Measurements from ENCODE around the gene GARS1. TPM values are rescaled to one million over a fixed set of nuclear protein-coding genes. Genes with fewer than 3 reads are reported as not detected.
"Not testable (repeated sequence)": the region's sequence is repeated elsewhere in the genome, so short reads cannot be mapped to it uniquely, and the experiment has no call there.

Gene GARS1
- total RNA-seq, 2 donors from 2014 or later: 178 to 200 TPM

DNA sequence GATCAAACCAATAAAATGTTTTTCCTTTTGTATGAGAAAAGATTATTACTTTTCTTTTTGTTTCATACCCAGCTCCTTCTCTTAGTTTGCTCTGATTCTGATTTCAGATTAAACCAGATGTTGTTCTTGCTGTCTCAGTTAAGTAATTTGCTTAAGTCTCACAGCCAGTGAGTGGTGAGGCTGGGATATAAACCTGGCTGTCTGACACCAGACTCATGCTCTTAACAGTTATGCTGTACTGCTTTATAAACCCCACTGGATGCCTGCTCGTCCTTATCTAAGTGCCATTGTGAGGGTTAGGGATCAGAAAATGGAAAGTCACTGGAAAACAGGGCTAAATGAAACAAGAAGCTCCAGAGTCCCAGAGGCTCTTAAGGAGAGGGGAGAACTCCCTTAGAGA lies 24.3 kb downstream of the GARS1 start:
- H3K9me3 Mint-ChIP-seq: no peaks in the 10 kb centered on the region
- H3K4me1 Mint-ChIP-seq (ENCODE audit: low read depth in 2 of 2): peaks cover 0 to 7% of the 10 kb centered on the region in 2 donors
- H3K27ac Mint-ChIP-seq: no peak overlapping the region
- H3K36me3 Mint-ChIP-seq: peaks cover 38% of the 10 kb centered on the region
- ATAC-seq (no peak), DNase-seq (ENCODE audit: low spot score) (no peak)
- no peaks in the 10 kb centered on the region for H3K27me3 Mint-ChIP-seq
- no peak overlapping the region for H3K4me3 Mint-ChIP-seq

DNA sequence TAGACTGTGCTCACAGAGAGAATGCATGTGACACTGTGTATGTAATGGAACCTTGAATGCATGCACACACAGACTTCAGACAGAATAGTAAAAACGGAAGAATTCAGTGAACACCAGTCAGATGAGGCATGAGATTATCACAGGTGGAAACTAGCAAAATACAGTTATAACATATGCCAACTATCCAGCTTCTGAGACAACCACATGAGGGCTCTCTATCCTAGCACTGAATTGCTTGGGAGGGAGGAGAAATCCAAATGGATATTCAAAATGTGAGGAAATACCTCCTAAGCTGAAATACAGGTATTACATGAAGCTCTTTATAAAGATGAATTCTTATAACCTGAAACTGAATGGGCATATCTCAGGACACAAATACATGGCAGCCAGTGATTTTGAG lies 30.6 kb downstream of the GARS1 start:
- H3K9me3 Mint-ChIP-seq: no peaks in the 10 kb centered on the region
- no peak overlapping the region for H3K4me3 Mint-ChIP-seq
- no peaks in the 10 kb centered on the region for H3K4me1 Mint-ChIP-seq (ENCODE audit: low read depth in 2 of 2)
- peak overlapping the region in 1 of 2 donors; percentile 7 for H3K27ac Mint-ChIP-seq
- H3K36me3 Mint-ChIP-seq: peaks cover 48% of the 10 kb centered on the region
- ATAC-seq (no peak), DNase-seq (ENCODE audit: low spot score) (no peak)
- H3K27me3 Mint-ChIP-seq: no peaks in the 10 kb centered on the region

- no peaks in the 10 kb centered on the region for H3K9me3 Mint-ChIP-seq
- H3K27ac Mint-ChIP-seq: no peak overlapping the region
- H3K36me3 Mint-ChIP-seq: peaks cover 40% of the 10 kb centered on the region
- H3K27me3 Mint-ChIP-seq: no peaks in the 10 kb centered on the region
- H3K4me1 Mint-ChIP-seq (ENCODE audit: low read depth in 2 of 2): no peaks in the 10 kb centered on the region
- H3K4me3 Mint-ChIP-seq: no peak overlapping the region
- DNase-seq (ENCODE audit: low spot score): no peak
- no peak for ATAC-seq
These were observed 32.3 kb downstream of the GARS1 start for GRCh38 chr7:30627026-30627425.

- Mint-ChIP-seq H3K36me3 (peaks cover 50% of the 10 kb centered on the region), H3K4me3 (no peak overlapping the region), H3K27me3 (no peaks in the 10 kb centered on the region), H3K9me3 (no peaks in the 10 kb centered on the region), H3K4me1 (ENCODE audit: low read depth in 2 of 2) (peaks cover 0 to 3% of the 10 kb centered on the region in 2 donors), H3K27ac (no peak overlapping the region)
- no peak for ATAC-seq
- no peak for DNase-seq (ENCODE audit: low spot score)
These were observed 36.3 kb downstream of the GARS1 start for GRCh38 chr7:30630986-30631385.

DNA sequence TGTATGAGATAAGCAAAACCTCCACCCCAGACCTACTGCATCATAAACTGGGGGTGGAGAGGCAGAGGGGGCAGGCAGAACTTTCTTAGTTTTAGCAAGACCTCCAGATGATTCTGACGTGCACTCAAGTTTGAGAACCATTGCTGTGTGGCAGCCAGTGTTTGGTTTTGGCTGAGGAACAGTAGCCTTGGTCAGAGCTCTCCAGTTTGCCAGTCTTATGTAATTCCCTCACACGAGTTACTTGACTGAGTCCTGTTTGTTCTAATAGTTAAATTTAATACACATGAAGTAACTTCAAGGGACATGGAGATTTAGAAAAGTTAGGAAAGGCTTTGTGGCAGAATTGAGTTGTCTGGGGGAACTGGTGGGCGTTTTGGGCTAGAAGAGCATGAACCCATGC lies 38.5 kb downstream of the GARS1 start:
- ATAC-seq: no peak
- Mint-ChIP-seq H3K9me3 (no peaks in the 10 kb centered on the region), H3K27me3 (no peaks in the 10 kb centered on the region), H3K4me3 (no peak overlapping the region), H3K27ac (no peak overlapping the region), H3K4me1 (ENCODE audit: low read depth in 2 of 2) (peaks cover 0 to 3% of the 10 kb centered on the region in 2 donors), H3K36me3 (peaks cover 42% of the 10 kb centered on the region)
- DNase-seq (ENCODE audit: low spot score): no peak

GRCh38 chr7:30634193-30634626 lies 39.5 kb downstream of the GARS1 start:
- H3K9me3 Mint-ChIP-seq: no peaks in the 10 kb centered on the region
- DNase-seq (ENCODE audit: low spot score): no peak
- H3K4me1 Mint-ChIP-seq (ENCODE audit: low read depth in 2 of 2): peaks cover 0 to 3% of the 10 kb centered on the region in 2 donors
- ATAC-seq: no peak
- H3K27me3 Mint-ChIP-seq: no peaks in the 10 kb centered on the region
- no peak overlapping the region for H3K4me3 Mint-ChIP-seq
- peaks cover 35% of the 10 kb centered on the region for H3K36me3 Mint-ChIP-seq
- H3K27ac Mint-ChIP-seq: no peak overlapping the region

- no peak for DNase-seq (ENCODE audit: low spot score)
- no peak overlapping the region for H3K4me3 Mint-ChIP-seq
- H3K36me3 Mint-ChIP-seq: peaks cover 35% of the 10 kb centered on the region
- peaks cover 0 to 3% of the 10 kb centered on the region in 2 donors for H3K4me1 Mint-ChIP-seq (ENCODE audit: low read depth in 2 of 2)
- H3K27ac Mint-ChIP-seq: no peak overlapping the region
- H3K9me3 Mint-ChIP-seq: no peaks in the 10 kb centered on the region
- H3K27me3 Mint-ChIP-seq: no peaks in the 10 kb centered on the region
- ATAC-seq: no peak
These were observed 40.0 kb downstream of the GARS1 start for GRCh38 chr7:30634634-30635201.

- H3K4me3 Mint-ChIP-seq: no peak overlapping the region
- no peaks in the 10 kb centered on the region for H3K27me3 Mint-ChIP-seq
- H3K36me3 Mint-ChIP-seq: peaks cover 35% of the 10 kb centered on the region
- no peak for ATAC-seq
- no peak overlapping the region for H3K27ac Mint-ChIP-seq
- H3K9me3 Mint-ChIP-seq: no peaks in the 10 kb centered on the region
- DNase-seq (ENCODE audit: low spot score): no peak
- H3K4me1 Mint-ChIP-seq (ENCODE audit: low read depth in 2 of 2): peaks cover 0 to 3% of the 10 kb centered on the region in 2 donors
These were observed 41.1 kb downstream of the GARS1 start for GRCh38 chr7:30635798-30636197.

- not testable (repeated sequence) for ATAC-seq; H3K4me3 Mint-ChIP-seq; H3K9me3 Mint-ChIP-seq; DNase-seq (ENCODE audit: low spot score); H3K4me1 Mint-ChIP-seq (ENCODE audit: low read depth in 2 of 2); H3K27me3 Mint-ChIP-seq; H3K36me3 Mint-ChIP-seq; H3K27ac Mint-ChIP-seq
These were observed 47.6 kb downstream of the GARS1 start for GRCh38 chr7:30642322-30642721.

DNA sequence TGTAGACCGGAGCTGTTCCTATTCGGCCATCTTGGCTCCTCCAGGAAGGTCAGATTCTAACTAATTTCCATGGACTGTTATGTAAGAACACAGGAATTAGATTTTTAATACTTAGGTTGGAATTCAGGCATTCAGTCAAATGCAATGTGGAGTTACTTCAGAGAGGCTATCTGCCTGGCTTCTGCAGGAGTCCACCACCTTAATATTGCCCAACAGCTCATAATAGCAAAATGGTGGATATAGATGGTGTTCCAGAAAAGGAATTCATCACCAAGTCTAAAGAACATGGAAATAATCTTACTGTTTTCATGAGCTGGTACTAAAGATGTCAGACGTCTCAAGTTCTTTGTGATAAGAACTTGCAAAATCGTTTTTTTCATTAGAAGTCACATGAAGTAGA lies 48.1 kb downstream of the GARS1 start:
- Mint-ChIP-seq H3K4me3 (no peak overlapping the region), H3K4me1 (ENCODE audit: low read depth in 2 of 2) (no peaks in the 10 kb centered on the region), H3K27me3 (no peaks in the 10 kb centered on the region), H3K36me3 (peaks cover 4% of the 10 kb centered on the region), H3K27ac (no peak overlapping the region), H3K9me3 (no peaks in the 10 kb centered on the region)
- no peak for DNase-seq (ENCODE audit: low spot score)
- no peak for ATAC-seq

- H3K9me3 Mint-ChIP-seq: no peaks in the 10 kb centered on the region
- no peak for DNase-seq (ENCODE audit: low spot score)
- no peak overlapping the region for H3K4me3 Mint-ChIP-seq
- ATAC-seq: no peak
- H3K36me3 Mint-ChIP-seq: peaks cover 4% of the 10 kb centered on the region
- no peaks in the 10 kb centered on the region for H3K4me1 Mint-ChIP-seq (ENCODE audit: low read depth in 2 of 2)
- H3K27ac Mint-ChIP-seq: no peak overlapping the region
- H3K27me3 Mint-ChIP-seq: no peaks in the 10 kb centered on the region
These were observed 49.7 kb downstream of the GARS1 start for GRCh38 chr7:30644286-30644955.

GRCh38 chr7:30645661-30646060 lies 51.0 kb downstream of the GARS1 start:
- no peak for DNase-seq (ENCODE audit: low spot score)
- H3K27ac Mint-ChIP-seq: no peak overlapping the region
- ATAC-seq: no peak
- H3K9me3 Mint-ChIP-seq: no peaks in the 10 kb centered on the region
- no peak overlapping the region for H3K4me3 Mint-ChIP-seq
- peaks cover 4% of the 10 kb centered on the region for H3K36me3 Mint-ChIP-seq
- no peaks in the 10 kb centered on the region for H3K27me3 Mint-ChIP-seq
- H3K4me1 Mint-ChIP-seq (ENCODE audit: low read depth in 2 of 2): no peaks in the 10 kb centered on the region

DNA sequence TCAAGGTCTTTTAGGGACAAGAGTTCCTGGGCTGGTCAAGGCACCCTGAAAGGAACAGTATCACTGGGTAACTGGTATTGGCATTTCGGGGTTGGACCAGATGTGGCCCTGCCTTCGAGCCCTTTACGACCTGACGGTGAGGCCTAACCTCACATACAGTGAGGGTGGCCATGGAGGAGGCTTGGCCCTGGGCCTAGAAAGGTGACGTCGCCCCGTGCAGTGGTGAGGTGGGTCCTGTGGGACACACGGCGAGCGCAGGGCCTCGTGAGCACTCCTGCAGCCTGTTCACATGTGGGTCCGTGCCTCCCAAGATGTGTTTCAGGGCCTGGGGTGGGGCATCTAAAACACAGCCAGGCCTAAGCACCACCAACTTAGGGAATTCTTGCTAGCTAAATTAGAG lies 51.5 kb downstream of the GARS1 start:
- no peaks in the 10 kb centered on the region for H3K4me1 Mint-ChIP-seq (ENCODE audit: low read depth in 2 of 2)
- no peak overlapping the region for H3K27ac Mint-ChIP-seq
- peaks cover 4% of the 10 kb centered on the region for H3K36me3 Mint-ChIP-seq
- peak in 1 of 2 donors; percentile 32 for ATAC-seq
- no peak for DNase-seq (ENCODE audit: low spot score)
- no peaks in the 10 kb centered on the region for H3K9me3 Mint-ChIP-seq
- no peaks in the 10 kb centered on the region for H3K27me3 Mint-ChIP-seq
- no peak overlapping the region for H3K4me3 Mint-ChIP-seq

DNA sequence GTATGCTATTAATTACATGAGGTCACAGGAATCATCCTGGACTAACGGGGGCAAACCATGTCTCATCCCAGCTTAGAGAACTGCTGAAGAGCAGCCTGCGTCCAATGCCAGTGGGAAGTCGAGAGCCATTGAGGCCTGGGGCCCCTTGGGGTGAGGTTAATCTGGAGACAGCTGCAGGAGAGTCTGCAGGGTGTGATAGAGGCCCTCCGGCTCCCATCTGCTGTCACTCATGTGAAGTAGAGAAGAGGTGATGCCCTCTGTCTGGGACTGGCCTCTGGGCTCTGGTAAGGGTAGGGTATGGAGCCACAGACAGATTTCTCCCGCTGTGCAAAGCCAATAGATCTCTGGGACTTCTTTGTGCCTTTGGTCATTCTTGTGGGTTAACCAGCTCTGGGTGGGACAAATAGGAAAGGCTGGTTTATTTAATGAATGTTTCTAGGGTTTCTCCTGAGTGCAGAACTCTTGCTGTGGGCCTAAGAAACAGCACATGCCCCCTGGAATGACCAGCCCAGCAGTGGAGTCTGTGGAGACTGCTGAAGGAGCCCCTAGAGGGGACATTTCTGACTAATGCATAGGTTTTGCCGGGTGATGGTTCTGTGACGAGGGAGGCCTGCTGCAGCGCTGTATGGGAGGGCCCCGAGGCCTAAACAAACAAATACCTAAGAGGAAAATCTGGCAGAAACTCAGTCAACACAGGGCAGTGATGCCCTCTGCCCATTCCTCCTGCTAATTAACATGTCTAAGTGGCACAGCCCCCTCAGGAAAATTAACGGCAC lies 53.1 kb downstream of the GARS1 start:
- no peak for ATAC-seq
- Mint-ChIP-seq H3K4me3 (no peak overlapping the region), H3K9me3 (no peaks in the 10 kb centered on the region), H3K4me1 (ENCODE audit: low read depth in 2 of 2) (no peaks in the 10 kb centered on the region), H3K27me3 (no peaks in the 10 kb centered on the region), H3K27ac (no peak overlapping the region), H3K36me3 (peaks cover 4% of the 10 kb centered on the region)
- DNase-seq (ENCODE audit: low spot score): no peak
